ENCODE data around the gene GDPD4.

GDPD4 gene

DNA sequence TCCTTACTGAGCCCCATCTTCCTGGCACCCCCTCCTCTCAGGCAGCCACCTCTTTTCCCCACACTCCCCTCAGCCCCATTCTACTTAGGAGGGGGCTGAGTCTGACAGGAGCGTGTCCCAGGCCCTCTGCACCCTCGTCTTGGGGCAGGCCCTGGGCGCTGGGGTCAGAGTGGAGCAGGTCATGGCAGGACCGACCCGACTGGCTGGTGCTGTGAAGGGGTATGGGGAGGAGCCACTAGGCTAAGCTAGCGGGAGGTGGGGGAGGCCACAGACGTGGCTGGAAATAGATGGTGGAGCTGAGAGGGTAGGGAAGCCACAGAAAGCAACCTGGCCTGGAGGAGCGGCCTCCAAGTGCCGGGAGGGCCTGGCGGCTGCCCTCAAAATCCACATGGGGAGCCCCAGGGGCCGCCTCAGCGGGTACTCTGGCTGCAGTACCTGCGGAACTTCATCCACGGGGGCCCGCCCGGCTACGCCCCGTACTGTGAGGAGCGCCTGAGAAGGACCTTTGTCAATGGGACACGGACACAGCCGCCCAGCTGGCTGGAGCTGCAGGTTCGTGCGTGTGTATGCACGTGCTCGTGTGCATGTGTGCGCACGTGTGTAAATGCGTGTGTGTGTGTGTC, 111.8 kb downstream of the GDPD4 start:
- no peak for DNase-seq (ENCODE audit: low read depth)

GRCh38 chr11:77188633-77189491, 112.6 kb downstream of the GDPD4 start:
- no peak for DNase-seq (ENCODE audit: low read depth)

DNA sequence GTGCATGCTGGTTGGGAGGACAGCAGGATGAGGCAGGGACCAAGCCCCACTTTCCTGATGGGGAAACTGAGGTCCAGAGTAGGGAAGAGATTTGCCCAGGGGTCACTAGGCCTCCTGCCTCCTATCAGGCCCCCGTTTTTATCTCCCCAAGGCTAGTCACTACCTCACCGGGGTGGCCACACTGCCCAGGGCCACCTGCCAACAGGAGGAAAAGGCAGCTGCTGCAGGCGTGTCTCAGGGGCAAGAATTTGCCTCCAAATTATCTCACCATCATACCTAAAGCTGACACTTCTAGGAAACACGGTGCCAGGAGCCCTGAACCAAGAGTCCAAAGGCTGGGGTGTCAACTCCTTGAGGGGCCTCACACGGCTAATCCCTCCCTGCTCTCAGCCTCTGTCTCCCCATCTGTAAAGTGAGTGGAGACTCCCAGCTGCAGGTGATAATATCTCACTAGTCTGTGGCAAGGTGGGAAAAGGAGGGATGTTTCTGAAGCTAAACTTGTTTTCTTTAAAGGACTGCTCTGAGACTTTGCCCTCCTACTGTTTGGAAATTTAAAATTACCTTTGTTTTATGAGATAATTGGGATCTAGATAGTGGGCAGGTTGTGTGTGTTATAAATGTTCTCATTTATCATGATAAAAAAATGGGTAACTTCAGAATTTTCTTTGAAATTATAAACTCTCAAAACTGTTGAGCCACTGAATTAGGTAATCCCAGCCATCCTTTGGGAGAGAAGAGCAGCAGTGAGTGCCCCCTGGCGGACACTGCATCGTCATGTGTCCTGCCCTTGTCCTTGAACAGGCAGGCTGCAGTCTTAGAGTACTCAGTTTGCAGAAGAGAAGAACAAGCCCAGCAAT, 113.5 kb downstream of the GDPD4 start:
- DNase-seq (ENCODE audit: low read depth), result peak; percentile 58

DNA sequence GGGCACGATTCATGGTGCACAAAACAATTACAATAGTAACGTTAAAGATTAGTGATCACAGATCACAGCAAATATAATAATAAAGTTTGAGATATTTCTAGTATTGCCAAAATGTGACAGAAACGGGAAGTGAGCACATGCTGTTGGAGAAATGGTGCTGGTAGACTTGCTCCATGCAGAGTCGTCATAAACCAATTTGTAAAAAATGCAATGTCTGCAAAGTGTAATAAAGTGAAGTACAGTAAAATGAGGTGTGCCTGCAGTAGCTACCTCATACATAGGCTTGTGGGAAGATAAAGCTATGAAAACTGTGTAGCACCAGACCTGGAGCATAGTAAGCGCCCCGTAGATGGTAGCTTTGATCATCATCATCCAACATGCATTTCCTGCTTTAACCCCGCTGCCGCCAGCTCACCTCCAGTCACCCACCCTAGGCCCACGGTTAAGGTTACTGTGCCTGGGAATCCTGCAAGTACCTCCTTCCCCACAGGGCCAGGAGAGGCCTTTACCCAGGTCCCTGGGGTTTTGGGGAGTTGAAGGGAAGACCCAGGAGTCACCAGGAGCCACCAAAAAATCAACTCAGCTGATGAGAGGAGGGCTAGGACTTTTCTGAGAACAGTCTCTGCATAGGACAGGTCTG, 114.3 kb downstream of the GDPD4 start:
- DNase-seq (ENCODE audit: low read depth), result no peak

DNA sequence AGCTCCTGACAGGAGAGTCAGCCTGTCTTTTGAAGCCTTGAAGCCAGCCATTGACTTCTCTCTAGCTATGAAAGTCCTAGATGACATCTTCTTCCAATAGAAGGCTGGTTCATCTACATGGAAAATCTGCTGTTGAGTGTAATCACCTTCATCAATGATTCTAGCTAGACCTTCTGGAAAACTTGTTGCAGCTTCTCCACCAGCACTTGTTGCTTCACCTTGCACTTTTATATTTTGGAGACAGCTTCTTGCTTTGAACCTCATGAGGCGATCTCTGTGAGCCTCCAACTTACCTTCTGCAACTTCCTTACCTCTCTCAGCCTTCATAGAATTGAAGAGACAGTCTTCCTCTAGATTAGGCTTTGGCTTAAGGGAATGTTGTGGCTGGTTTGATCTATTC, 115.2 kb downstream of the GDPD4 start:
- no peak for DNase-seq (ENCODE audit: low read depth)

GRCh38 chr11:77184136-77184860, 117.2 kb downstream of the GDPD4 start:
- DNase-seq (ENCODE audit: low read depth), result no peak

GRCh38 chr11:77183431-77183984, 118.0 kb downstream of the GDPD4 start:
- DNase-seq (ENCODE audit: low read depth), result no peak

GRCh38 chr11:77182542-77183430, 118.7 kb downstream of the GDPD4 start:
- no peak for DNase-seq (ENCODE audit: low read depth)

GRCh38 chr11:77181799-77182541, 119.5 kb downstream of the GDPD4 start:
- DNase-seq (ENCODE audit: low read depth), result no peak

DNA sequence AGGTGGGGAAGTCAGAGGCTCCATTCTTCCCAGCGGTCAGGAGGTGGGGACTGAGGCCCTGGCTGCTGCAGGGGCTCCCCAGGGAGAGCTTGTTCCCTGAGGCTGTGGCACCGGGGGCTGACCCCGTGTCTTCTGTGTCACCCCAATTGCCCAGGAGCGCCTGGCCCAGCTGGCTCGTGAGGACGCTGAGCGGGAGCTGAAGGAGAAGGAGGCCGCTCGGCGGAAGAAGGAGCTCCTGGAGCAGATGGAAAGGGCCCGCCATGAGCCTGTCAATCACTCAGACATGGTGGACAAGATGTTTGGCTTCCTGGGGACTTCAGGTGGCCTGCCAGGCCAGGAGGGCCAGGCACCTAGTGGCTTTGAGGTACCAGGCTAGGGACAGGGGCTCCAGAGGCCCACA, 120.3 kb downstream of the GDPD4 start:
- DNase-seq (ENCODE audit: low read depth), result no peak

- DNase-seq (ENCODE audit: low read depth), result no peak
Observed at GRCh38 chr11:77180346-77180745, 121.1 kb downstream of the GDPD4 start.

DNA sequence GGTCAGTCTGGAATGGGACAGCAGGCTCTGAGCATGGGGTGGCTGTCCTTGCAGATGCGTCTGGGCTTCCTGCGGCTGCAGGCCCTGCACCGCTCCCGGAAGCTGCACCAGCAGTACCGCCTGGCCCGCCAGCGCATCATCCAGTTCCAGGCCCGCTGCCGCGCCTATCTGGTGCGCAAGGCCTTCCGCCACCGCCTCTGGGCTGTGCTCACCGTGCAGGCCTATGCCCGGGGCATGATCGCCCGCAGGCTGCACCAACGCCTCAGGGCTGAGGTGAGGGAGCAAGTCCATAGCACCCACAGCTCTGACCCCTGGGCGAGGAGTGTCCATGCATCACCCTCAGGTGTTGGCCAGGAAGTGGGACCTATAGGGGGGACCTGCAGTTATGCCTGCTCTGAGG, 121.8 kb downstream of the GDPD4 start:
- no peak for DNase-seq (ENCODE audit: low read depth)

DNA sequence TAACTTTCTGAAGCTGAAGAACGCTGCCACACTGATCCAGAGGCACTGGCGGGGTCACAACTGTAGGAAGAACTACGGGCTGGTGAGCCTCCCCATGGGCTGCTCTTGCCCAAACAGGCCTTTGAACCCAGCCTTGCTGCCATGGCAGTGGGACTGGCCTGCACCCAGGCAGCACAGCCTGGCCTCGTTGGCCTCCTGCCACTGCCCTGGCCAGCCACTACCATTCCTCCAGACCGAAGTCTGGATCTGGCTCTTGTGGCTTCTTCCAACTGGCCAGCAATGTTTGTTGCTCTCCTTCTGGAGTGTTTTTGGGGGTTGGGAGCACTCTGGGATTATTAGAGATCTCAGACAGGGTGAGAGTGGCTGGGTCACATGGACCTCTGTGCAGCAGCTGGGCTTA, 122.4 kb downstream of the GDPD4 start:
- DNase-seq (ENCODE audit: low read depth), result no peak

- DNase-seq (ENCODE audit: low read depth), result no peak
Observed at GRCh38 chr11:77178150-77178549, 123.3 kb downstream of the GDPD4 start.

GRCh38 chr11:77176996-77177395, 124.5 kb downstream of the GDPD4 start:
- DNase-seq (ENCODE audit: low read depth), result no peak

- no peak for DNase-seq (ENCODE audit: low read depth)
Observed at GRCh38 chr11:77175869-77176539, 125.5 kb downstream of the GDPD4 start.

GRCh38 chr11:77175021-77175842, 126.3 kb downstream of the GDPD4 start:
- no peak for DNase-seq (ENCODE audit: low read depth)

DNA sequence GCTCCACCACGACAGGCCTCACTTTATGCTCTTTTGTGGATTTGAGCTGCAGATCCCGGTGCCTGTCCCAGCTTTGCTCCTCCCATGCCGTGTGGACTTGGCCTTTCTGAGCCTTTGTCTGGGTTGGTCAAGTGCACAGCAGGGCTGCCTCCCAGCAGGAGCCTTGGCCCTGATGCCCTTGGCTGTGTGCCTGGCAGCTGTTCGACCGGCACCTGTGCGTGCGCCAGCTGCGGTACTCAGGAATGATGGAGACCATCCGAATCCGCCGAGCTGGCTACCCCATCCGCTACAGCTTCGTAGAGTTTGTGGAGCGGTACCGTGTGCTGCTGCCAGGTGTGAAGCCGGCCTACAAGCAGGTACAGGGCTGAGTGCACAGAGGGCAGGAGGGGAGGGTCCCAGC, 126.9 kb downstream of the GDPD4 start:
- DNase-seq (ENCODE audit: low read depth), result no peak
